AG04449 (cell line): ENCODE measurements around the gene NSUN5.
"Not testable (repeated sequence)": the region's sequence is repeated elsewhere in the genome, so short reads cannot be mapped to it uniquely, and the experiment has no call there.

Experiments used
- CTCF ChIA-PET: fragments of 350-600 bp; formaldehyde crosslinking; extraction: SDS; loops from one replicate; lab custom pipeline; 2021; ENCODE audit warnings: antibody characterized with exemption; lab: Yijun Ruan, JAX
- POLR2A ChIA-PET: fragments of 400-600, 350-600 bp; formaldehyde crosslinking; extraction: SDS; loops from one replicate; lab custom pipeline; 2020; ENCODE audit warnings: antibody characterized with exemption, inconsistent platforms; lab: Yijun Ruan, JAX
- DNase-seq: peaks from one replicate; pipeline ENCODE4 v3.0.0-alpha.2; 2010; ENCODE audit warnings: low read depth, low spot score
- H3K4me3 ChIP-seq: 2 replicates; pipeline ENCODE4 v1.5.1; 2011; ENCODE audit warnings: low read depth, mild to moderate bottlenecking, control low read depth, low read length
- TF ChIP-seq, protein P1 (sequence below): IDR thresholded peaks from one replicate; pipeline ENCODE4 v1.5.1; 2011; ENCODE audit warnings: mild to moderate bottlenecking, moderate library complexity, low read length, control low read depth, inconsistent platforms; ENCODE audit not compliant: insufficient read depth; ENCODE audit errors: missing control alignments

NSUN5 gene

DNA sequence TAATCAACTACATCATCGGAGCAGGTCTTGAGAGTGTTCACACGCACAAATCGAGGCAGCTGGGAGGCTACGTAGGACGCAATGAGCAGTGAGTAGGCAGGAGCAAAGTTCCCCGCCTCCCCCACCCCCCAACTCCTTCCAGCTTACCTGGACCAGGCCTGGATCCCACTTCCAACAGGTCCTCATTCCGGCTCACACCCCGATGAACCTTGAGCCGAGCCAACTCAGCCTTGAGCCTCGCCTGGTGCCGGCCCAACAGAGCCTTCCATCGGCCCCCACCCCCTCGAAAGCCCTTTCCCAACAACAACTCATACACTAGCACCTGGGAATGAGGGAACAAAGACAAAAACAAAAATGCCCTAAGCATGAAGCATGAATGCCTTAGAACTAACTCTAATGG, 1.2 kb downstream of the NSUN5 start:
- CTCF ChIA-PET = no interaction called here
- no peak for DNase-seq
- H3K4me3 ChIP-seq = no peak overlapping the region
- TF ChIP-seq, protein P1, sequence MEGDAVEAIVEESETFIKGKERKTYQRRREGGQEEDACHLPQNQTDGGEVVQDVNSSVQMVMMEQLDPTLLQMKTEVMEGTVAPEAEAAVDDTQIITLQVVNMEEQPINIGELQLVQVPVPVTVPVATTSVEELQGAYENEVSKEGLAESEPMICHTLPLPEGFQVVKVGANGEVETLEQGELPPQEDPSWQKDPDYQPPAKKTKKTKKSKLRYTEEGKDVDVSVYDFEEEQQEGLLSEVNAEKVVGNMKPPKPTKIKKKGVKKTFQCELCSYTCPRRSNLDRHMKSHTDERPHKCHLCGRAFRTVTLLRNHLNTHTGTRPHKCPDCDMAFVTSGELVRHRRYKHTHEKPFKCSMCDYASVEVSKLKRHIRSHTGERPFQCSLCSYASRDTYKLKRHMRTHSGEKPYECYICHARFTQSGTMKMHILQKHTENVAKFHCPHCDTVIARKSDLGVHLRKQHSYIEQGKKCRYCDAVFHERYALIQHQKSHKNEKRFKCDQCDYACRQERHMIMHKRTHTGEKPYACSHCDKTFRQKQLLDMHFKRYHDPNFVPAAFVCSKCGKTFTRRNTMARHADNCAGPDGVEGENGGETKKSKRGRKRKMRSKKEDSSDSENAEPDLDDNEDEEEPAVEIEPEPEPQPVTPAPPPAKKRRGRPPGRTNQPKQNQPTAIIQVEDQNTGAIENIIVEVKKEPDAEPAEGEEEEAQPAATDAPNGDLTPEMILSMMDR = no peak
- POLR2A ChIA-PET = no interaction called here

GRCh38 chr7:73304612-73305387, 3.8 kb downstream of the NSUN5 start:
- CTCF ChIA-PET, DNase-seq, H3K4me3 ChIP-seq, POLR2A ChIA-PET: not testable (repeated sequence)

DNA sequence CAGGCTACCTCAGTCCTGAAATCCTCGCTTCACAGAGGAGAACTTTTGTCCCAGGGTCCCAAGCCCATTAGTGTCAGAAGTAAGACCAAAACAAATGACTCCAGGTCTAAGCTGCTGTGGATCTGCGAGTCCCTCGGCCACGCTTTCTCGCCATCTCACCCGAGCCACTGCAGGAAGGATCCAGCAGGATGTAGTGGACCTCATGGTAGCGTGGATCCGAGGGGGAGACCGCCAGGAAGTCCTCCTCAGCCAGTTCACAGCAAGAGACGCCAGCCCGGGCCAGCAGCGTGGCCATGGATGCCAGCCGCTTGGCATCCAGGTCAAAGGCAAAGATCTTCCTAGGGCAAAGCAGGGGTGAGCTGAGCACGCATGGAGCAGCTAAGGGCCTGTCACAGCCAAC, 4.6 kb downstream of the NSUN5 start:
- no peak for DNase-seq

DNA sequence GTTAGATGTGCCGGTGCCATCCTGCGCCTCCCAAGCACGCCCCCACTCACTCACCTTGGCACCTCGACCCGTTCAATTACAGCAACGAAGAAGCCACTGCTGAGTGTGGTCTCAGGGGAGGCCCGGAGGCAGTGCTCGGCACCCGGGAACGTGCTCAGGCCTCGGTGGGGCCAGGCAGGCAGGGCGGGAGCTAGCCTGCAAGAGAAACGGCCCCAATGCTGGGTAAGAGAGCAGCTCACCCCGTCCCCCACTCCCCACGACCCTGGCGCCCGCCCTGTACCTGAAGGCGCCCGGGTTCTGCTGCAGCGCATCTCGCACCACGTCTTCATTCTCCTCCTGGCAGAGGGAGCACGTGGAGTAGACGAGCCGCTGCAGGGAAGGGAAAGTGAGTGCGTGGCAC, 5.1 kb downstream of the NSUN5 start:
- POLR2A ChIA-PET = no interaction called here
- TF ChIP-seq, protein P1 = no peak
- H3K4me3 ChIP-seq = no peak overlapping the region
- DNase-seq = no peak
- CTCF ChIA-PET = no interaction called here

More for the DNA sequence above, 4.6 kb downstream of the NSUN5 start:
- POLR2A ChIA-PET = no interaction called here
- CTCF ChIA-PET = no interaction called here
- TF ChIP-seq, protein P1 = no peak
- no peak overlapping the region for H3K4me3 ChIP-seq

GRCh38 chr7:73302846-73303245, 5.8 kb downstream of the NSUN5 start:
- H3K4me3 ChIP-seq, POLR2A ChIA-PET, CTCF ChIA-PET, DNase-seq: not testable (repeated sequence)

- H3K4me3 ChIP-seq, DNase-seq, POLR2A ChIA-PET, CTCF ChIA-PET: not testable (repeated sequence)
Observed at GRCh38 chr7:73301108-73301507, 7.5 kb downstream of the NSUN5 start.

DNA sequence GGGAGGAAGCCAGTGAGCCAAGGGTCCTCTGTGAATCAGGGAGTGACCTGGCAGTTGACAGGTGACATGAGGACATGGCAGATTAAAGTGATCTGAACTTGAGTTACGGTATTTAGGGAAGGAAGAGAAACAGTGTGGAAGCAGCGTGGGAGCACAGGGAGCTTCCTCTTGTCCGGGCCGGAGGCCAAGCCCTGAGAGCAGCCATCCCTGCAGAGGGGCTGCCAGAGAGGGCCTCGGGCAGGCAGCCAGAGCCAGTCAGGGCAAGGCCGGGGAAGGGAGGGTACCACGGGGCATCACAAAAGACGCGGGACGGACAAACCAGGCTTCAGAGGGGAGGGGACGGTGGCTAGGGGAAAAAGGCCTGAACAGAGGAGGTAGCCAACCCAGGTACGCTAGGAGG, 8.8 kb downstream of the NSUN5 start:
- H3K4me3 ChIP-seq, DNase-seq, POLR2A ChIA-PET, CTCF ChIA-PET: not testable (repeated sequence)

GRCh38 chr7:73297706-73298105, 10.9 kb downstream of the NSUN5 start:
- DNase-seq, POLR2A ChIA-PET, H3K4me3 ChIP-seq, CTCF ChIA-PET: not testable (repeated sequence)

DNA sequence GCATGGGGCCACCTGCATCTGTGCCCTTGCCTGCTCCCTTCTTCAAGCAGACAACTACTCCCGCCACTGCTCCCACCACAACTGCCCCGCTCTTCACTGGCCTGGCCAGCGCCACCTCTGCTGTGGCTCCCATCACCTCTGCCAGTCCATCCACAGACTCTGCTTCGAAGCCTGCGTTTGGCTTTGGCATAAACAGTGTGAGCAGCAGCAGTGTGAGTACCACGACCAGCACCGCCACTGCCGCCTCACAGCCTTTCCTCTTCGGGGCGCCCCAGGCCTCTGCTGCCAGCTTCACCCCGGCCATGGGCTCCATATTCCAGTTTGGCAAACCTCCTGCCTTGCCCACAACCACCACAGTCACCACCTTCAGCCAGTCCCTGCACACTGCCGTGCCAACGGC, 11.4 kb downstream of the NSUN5 start:
- DNase-seq, CTCF ChIA-PET, H3K4me3 ChIP-seq, POLR2A ChIA-PET: not testable (repeated sequence)

GRCh38 chr7:73277210-73277609, 31.4 kb downstream of the NSUN5 start:
- POLR2A ChIA-PET, CTCF ChIA-PET: not testable (repeated sequence)

DNA sequence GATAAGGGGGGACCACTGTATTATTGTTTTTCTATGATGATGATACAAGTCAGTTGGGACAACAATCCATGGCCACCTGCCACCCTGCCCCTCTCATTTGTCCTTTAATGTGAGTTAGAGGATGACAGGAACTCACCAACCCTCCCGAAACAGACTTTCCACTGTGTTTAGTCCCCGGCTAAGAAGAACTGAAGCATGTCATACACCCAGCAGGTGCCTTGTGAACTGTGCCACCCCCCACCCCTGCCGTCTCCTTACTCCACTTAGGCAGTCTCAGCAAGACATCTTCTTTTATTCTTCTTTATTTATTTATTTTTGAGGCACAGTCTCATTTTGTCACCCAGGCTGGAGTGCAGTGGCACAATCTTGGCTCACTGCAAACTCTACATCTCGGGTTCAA, 40.8 kb downstream of the NSUN5 start:
- POLR2A ChIA-PET, CTCF ChIA-PET, H3K4me3 ChIP-seq: not testable (repeated sequence)

More at GRCh38 chr7:73277210-73277609, 31.4 kb downstream of the NSUN5 start:
- not testable (repeated sequence) for DNase-seq, H3K4me3 ChIP-seq

GRCh38 chr7:73266719-73267368, 41.8 kb downstream of the NSUN5 start:
- DNase-seq, CTCF ChIA-PET, H3K4me3 ChIP-seq, POLR2A ChIA-PET: not testable (repeated sequence)

More for the DNA sequence above, 40.8 kb downstream of the NSUN5 start:
- DNase-seq = not testable (repeated sequence)

- H3K4me3 ChIP-seq, CTCF ChIA-PET, DNase-seq, POLR2A ChIA-PET: not testable (repeated sequence)
Observed at GRCh38 chr7:73262416-73262815, 46.2 kb downstream of the NSUN5 start.
